Measurements from ENCODE around the gene PHYH. TPM values are rescaled to one million over a fixed set of nuclear protein-coding genes. Genes with fewer than 3 reads are reported as not detected.

The PHYH gene
- total RNA-seq, 1 donor from 2014 or later = 20.4 TPM

GRCh38 chr10:13321576-13321975, 21.7 kb upstream of the PHYH start:
- H3K27me3 Mint-ChIP-seq (ENCODE audit: unreplicated experiment) = peaks cover 2% of the 10 kb centered on the region
- DNase-seq = no peak
- no peaks in the 10 kb centered on the region for H3K9me3 Mint-ChIP-seq (ENCODE audit: unreplicated experiment)
- H3K27ac Mint-ChIP-seq (ENCODE audit: unreplicated experiment) = peak overlapping the region; percentile 9
- no peak overlapping the region for H3K4me3 Mint-ChIP-seq (ENCODE audit: unreplicated experiment)
- TF ChIP-seq CTCF (IDR thresholded peaks at IDR 0.05; ENCODE audit: partially characterized antibody, unreplicated experiment) = no peak
- H3K36me3 Mint-ChIP-seq (ENCODE audit: unreplicated experiment) = peaks cover 4% of the 10 kb centered on the region
- H3K4me1 Mint-ChIP-seq (ENCODE audit: low read depth, unreplicated experiment) = peaks cover 3% of the 10 kb centered on the region

- Mint-ChIP-seq H3K4me3 (ENCODE audit: unreplicated experiment) (no peak overlapping the region), H3K36me3 (ENCODE audit: unreplicated experiment) (peaks cover 4% of the 10 kb centered on the region)
Measured at GRCh38 chr10:13319166-13319565, 19.3 kb upstream of the PHYH start.

GRCh38 chr10:13317474-13317873, 17.6 kb upstream of the PHYH start:
- peaks cover 2% of the 10 kb centered on the region for H3K27me3 Mint-ChIP-seq (ENCODE audit: unreplicated experiment)
- no peak for DNase-seq
- peaks cover 3% of the 10 kb centered on the region for H3K4me1 Mint-ChIP-seq (ENCODE audit: low read depth, unreplicated experiment)
- no peaks in the 10 kb centered on the region for H3K36me3 Mint-ChIP-seq (ENCODE audit: unreplicated experiment)
- H3K4me3 Mint-ChIP-seq (ENCODE audit: unreplicated experiment) = no peak overlapping the region
- TF ChIP-seq CTCF (IDR thresholded peaks at IDR 0.05; ENCODE audit: partially characterized antibody, unreplicated experiment) = no peak
- no peak overlapping the region for H3K27ac Mint-ChIP-seq (ENCODE audit: unreplicated experiment)
- H3K9me3 Mint-ChIP-seq (ENCODE audit: unreplicated experiment) = no peaks in the 10 kb centered on the region

More at GRCh38 chr10:13319166-13319565, 19.3 kb upstream of the PHYH start:
- DNase-seq = no peak
- Mint-ChIP-seq H3K27me3 (ENCODE audit: unreplicated experiment) (peaks cover 2% of the 10 kb centered on the region), H3K27ac (ENCODE audit: unreplicated experiment) (no peak overlapping the region), H3K9me3 (ENCODE audit: unreplicated experiment) (no peaks in the 10 kb centered on the region), H3K4me1 (ENCODE audit: low read depth, unreplicated experiment) (peaks cover 3% of the 10 kb centered on the region)
- no peak for TF ChIP-seq CTCF (IDR thresholded peaks at IDR 0.05; ENCODE audit: partially characterized antibody, unreplicated experiment)

GRCh38 chr10:13316635-13317311, 16.9 kb upstream of the PHYH start:
- peaks cover 2% of the 10 kb centered on the region for H3K27me3 Mint-ChIP-seq (ENCODE audit: unreplicated experiment)
- no peak overlapping the region for H3K27ac Mint-ChIP-seq (ENCODE audit: unreplicated experiment)

More at GRCh38 chr10:13316635-13317311, 16.9 kb upstream of the PHYH start:
- H3K36me3 Mint-ChIP-seq (ENCODE audit: unreplicated experiment) = no peaks in the 10 kb centered on the region
- H3K4me1 Mint-ChIP-seq (ENCODE audit: low read depth, unreplicated experiment) = peaks cover 3% of the 10 kb centered on the region
- no peak for DNase-seq
- H3K4me3 Mint-ChIP-seq (ENCODE audit: unreplicated experiment) = no peak overlapping the region
- no peak for TF ChIP-seq CTCF (IDR thresholded peaks at IDR 0.05; ENCODE audit: partially characterized antibody, unreplicated experiment)
- no peaks in the 10 kb centered on the region for H3K9me3 Mint-ChIP-seq (ENCODE audit: unreplicated experiment)
